GM19239 (cell line): ENCODE measurements around the gene G3BP1.
"Not testable (repeated sequence)": the region's sequence is repeated elsewhere in the genome, so short reads cannot be mapped to it uniquely, and the experiment has no call there.

ENCODE experiments used
- DNase-seq: peaks from one replicate; pipeline ENCODE4 v3.0.0; 2011; ENCODE audit warnings: low spot score; ENCODE audit not compliant: insufficient read length
- FAIRE-seq: peaks from 2 replicates; lab custom pipeline; 2011; peaks lifted over from hg19 to GRCh38; lab: Jason Lieb, UNC

G3BP1 gene

GRCh38 chr5:151786468-151786867 lies 14.7 kb downstream of the G3BP1 start:
- DNase-seq (no peak), FAIRE-seq (no peak)

- FAIRE-seq (no peak), DNase-seq (no peak)
Measured at GRCh38 chr5:151787817-151788216, 16.1 kb downstream of the G3BP1 start.

DNA sequence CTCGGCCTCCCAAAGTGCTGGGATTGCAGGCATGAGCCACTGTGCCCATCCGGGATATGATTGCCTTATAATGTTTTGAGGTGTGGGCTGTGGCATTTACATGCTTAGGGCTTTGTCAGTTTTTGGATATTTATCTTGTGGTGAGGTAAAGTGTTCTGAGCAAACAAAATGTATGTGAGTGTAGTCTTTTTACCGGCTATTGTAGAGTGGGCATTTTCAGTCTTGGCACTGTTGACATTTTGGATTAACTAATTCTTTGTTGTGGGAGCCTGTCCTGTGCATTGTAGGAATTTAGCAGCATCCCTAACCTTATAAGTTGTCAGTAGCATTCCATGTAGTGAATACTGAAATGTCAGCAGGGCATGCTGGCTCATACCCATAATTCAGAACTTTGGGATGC lies 21.6 kb downstream of the G3BP1 start:
- DNase-seq (no peak), FAIRE-seq (no peak)

GRCh38 chr5:151795426-151795825 lies 23.7 kb downstream of the G3BP1 start:
- FAIRE-seq (no peak), DNase-seq (no peak)

GRCh38 chr5:151798674-151799073 lies 26.9 kb downstream of the G3BP1 start:
- no peak for FAIRE-seq
- no peak for DNase-seq

- no peak for DNase-seq
- FAIRE-seq, result no peak
Measured at GRCh38 chr5:151799407-151799806, 27.7 kb downstream of the G3BP1 start.

GRCh38 chr5:151800532-151800931 lies 28.8 kb downstream of the G3BP1 start:
- DNase-seq, result no peak
- no peak for FAIRE-seq

DNA sequence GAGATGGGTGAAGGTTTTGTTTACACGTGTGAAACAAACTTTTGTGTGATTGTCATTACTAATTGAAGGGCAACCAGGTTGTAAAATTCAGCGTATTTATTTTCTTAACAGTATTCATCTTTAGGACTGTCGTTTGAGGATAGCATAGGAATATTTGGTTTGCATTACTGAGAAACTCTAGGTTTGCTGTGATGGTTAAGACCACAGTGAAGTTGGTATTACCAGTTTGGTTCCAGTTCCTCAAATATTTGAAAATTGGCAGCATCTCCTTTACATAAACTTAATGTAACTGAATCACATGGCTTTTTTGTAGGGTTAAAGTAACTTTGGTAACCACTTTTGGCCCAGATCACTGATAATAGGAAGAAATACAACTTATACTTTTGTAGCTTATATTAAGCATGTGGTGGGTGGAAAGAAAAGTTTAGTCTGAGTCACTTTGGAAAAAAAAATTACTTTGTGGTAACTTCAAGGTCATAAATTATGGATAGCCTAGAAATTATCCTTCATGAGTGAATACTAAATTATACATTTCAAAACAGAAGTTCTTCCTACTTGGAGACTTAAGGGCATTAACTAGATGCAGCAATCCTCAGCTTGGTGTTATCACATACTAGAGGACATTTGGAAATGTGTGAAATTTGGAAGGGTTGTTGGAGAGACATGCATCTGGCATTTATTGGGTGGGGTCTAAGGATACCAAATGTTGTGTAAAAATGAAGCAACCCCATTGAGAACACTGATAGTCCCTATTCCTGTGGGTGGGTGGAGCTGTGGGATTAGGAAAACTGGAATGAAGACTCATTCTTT lies 33.9 kb downstream of the G3BP1 start:
- FAIRE-seq, result no peak
- DNase-seq, result no peak

DNA sequence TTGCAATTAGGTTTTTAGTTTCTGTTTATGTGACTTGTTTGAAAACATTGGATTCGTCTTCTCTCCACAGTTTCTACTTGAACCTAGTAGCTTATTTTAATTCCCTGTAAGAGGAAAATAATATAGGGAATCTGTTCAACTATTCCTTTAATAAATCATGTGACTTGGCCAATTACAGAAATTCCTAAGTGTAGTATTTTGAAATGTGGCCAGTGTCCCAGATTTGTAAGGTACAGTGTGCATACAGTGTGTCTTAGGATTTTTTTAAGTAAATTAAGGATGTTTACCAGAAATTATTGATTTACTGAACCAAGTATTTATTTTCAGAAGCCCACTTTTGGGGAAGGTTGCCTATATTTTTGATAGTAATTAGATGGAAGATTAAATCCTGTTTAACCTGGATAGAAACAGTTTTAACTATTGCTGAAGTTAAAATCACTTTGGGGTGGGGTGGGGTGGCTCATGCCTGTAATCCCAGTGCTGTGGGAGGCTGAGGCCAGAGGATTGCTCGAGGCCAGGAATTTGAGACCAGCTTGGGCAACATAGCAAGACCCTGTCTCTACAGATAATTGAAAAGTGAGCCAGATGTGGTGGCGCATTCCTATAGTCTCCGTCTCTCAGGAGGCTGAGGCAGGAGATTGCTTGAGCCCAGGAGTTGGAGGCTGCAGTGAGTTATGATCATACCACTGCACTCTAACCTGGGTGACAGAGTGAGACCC lies 36.9 kb downstream of the G3BP1 start:
- DNase-seq (no peak), FAIRE-seq (peak; percentile 55)

DNA sequence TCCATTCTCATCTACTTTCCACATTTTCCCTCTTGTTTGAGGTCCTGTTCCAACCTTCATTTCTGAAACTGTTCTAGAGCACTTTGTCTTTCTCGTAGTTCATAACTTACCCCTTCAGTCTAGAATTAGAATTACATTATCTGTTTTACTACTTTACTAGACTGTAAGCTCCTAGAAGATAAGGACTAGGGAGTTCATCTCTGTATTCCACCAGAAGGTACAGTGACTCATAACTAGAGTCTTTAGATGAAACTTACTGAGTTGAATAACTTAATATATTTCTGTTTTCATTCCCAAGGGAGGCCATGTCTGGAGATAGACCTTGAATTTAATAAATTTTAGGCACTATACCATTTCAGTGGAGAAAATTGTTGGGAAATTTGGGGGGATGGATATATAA lies 38.7 kb downstream of the G3BP1 start:
- FAIRE-seq (no peak), DNase-seq (no peak)

DNA sequence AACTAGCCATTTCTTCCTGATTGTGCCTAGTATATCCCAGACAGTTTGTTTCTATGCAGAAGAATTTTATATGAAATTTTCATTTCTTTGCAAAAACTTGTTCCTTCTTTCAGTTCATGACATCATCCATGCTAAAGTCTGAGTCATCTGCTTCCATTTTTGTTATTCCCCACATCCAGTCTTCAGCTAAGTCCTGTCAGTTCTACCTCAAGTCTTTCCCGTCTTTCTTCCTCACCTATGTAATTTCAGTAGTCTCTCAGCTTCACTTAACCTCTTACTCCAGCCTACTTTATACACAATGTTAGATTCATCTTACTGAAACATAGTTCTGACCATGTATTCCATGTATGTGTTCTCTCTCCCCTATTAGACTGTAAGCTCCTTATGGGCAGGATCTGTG lies 39.1 kb downstream of the G3BP1 start:
- FAIRE-seq, result no peak
- no peak for DNase-seq

DNA sequence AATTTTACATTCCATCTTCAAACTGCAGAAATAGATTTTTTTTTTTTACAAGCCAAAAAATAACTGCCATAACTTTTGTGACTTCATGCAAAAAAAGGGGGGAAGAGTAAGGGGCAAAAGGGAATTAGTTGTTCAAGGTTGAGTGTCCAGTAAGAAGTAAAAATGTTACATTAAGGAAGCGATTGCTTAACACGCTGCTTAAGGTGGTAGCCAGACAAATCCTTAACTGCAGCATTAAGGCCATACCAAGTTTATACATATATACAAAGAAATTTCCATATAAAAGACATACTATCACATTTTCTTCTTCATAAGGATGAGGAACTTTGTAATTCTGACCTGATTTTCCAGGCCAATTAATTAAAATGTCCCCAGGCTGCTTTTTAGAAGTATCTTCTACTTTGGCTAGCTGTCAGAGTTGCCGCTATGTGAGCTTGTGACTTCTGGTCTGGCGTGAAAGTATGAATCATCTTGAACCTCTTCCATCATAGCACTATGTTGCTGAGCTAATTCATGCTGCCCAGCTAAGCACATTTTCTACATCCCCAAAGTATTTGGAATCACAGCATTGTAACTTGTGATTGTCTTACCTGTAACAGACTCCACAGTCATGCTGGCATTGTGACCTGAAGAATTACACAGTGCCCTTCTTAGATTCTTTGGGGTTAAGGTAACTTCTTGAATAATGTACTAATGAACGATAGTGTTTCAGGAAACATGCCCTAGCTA lies 40.0 kb downstream of the G3BP1 start:
- FAIRE-seq, result no peak
- no peak for DNase-seq

DNA sequence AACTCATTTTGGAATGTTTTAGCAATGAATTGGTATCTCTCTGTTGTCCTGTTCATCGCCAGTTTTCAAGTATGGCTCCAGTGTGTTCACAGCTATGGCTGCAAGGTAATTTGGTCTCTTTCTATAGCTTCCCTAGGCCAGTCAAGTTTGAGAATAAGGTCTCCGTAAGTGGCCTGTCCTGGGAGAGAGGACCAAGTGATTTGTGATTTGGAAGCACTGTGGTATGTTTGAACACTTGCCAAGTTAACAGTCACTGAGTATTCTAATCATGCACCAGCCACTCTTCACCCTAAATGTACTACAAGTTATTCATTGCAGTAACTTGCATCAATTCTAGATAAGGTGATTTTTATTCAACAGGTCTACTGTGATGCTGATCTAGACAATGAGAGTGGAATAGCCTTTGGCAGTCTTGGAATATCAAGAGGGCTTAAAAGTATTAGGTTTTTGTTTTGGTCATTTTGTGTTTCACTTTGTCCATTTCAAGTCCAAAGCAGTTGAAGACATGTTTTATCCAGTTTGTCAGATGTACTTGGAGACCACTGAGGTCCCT lies 41.1 kb downstream of the G3BP1 start:
- no peak for FAIRE-seq
- DNase-seq, result no peak

- no peak for DNase-seq
- FAIRE-seq, result no peak
Measured at GRCh38 chr5:151815051-151815450, 43.3 kb downstream of the G3BP1 start.

- no peak for FAIRE-seq
- no peak for DNase-seq
Measured at GRCh38 chr5:151819830-151820229, 48.1 kb downstream of the G3BP1 start.

DNA sequence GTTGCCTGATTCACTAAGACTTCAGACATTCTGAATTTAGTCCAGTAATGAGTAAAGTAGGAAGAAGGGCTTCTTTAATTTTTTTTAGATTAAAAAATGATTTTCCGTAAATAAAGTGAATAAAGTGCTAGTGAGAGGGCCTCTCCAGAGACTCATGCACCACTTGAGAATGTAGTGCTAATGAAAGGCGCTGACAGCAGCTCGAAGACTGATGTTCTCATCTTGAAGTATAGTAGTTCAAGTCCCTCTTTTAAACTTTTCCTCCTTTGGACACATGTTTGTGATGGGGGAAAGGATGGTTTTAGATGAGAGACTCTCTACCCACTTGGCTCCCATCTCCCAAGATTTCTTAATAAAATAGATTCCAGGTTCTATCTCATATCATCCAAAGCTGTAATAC lies 48.5 kb downstream of the G3BP1 start:
- FAIRE-seq, result no peak
- no peak for DNase-seq

DNA sequence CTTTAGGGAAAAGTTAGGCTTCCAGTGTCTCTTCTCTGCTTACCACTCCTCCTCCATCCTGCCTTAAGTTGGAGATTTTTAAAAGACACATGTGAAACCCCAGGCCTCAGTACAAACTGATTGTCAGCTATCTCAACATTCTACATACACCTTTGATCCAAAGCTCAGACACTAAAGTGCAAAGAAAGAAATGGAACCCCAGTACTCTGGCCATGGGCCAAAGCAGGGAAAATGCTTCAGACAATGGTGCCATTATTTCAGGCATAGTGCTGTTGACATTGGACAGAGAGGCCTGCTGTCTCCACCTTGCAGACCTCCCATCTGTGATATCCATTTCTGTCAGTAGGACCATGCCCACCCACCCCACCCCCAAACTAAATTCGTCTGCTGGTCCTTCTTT lies 49.1 kb downstream of the G3BP1 start:
- no peak for DNase-seq
- FAIRE-seq, result no peak

DNA sequence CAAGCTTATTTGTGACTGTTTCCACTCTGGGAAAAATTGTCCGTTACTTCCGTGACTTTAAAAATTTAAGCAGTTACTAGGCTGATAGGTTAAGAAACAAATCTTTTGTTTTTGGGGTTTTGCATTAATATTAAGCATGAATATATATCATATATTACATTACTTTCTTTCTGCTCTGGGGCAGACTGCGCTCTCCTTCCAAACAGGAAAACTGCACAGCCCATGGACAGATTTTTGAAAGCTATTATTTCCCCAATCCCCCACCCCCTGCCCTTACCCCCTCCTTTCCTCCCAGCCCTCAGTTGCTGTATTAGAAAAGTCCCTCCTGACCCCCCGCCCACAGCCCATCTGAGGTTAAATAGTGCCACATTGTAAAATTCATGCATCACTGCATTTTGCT lies 50.4 kb downstream of the G3BP1 start:
- DNase-seq (no peak), FAIRE-seq (no peak)

DNA sequence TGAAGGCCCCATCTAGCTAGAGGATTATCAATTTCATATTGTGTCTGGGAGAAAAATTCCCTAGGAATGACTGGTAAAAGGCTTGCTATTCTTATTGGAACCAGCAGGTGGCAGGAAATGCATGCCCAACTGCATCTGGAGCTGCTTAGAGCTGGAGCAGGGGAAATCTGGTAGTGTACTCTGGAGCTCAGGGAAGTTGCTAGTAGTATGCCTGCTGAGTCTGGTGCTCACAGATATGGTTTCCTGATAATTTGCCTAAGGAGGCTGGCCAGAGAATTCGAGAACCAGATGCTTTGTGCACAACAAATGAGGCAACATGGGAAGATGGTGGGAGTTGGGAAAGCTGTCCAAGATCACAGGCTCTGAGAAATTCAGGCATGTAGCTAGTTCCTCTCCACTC lies 53.7 kb downstream of the G3BP1 start:
- peak; percentile 80 for FAIRE-seq
- DNase-seq, result peak; percentile 23

DNA sequence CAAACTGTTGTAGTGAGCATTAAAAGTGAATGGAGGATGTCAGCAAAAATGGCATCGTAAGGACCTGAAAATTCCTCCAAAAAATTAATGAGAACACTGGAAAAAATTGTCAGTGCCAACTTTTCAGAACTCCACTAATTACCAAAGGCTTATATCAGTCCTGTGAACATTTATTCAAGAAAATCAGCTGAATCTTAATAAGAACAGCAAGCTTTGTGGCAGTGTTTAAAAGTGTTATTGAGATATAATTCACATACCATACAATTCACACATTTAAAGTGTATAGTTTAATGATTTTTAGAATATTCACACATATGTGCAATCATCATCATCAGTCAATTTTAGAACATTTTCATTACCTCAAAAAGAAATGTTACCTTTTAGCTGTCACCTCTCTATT lies 57.6 kb downstream of the G3BP1 start:
- DNase-seq, result no peak
- FAIRE-seq, result no peak

- not testable (repeated sequence) for DNase-seq, FAIRE-seq
Measured at GRCh38 chr5:151832843-151833242, 61.1 kb downstream of the G3BP1 start.
